HFF-Myc (cell line): ENCODE results near the gene PRELID3B.

Source experiments
- DNase-seq: peaks from one replicate; pipeline ENCODE4 v3.0.0-alpha.2; 2011; ENCODE audit warnings: low read depth; ENCODE audit errors: extremely low read depth
- H3K4me3 ChIP-seq: replicated peaks from 2 replicates; pipeline ENCODE4 v1.5.1; 2011; ENCODE audit warnings: low read depth, mild to moderate bottlenecking, control low read depth, low read length
- TF ChIP-seq, protein P1 (sequence below): IDR thresholded peaks from 2 replicates; pipeline ENCODE4 v1.5.1; 2012; ENCODE audit warnings: mild to moderate bottlenecking, low read depth, low read length, control low read depth; ENCODE audit errors: missing control alignments

The PRELID3B gene

DNA sequence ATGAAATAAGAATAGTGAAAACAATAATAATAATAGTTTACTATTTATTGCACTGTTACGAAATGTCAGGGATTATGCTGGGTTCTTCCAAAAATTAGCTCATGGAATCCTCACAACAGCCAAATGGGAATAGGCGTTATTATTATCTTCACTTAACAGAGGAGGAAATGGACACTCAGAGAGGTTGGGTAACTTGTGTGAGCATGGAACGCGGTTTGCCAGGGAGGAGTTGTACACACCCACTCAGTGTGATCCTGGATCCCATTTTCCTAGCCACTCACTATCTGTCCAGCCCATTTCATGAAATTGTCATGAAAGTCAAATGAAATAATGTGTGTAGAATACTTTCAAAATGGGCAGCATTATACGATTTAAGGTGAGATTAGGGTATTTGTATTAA is 56.9 kb downstream of the PRELID3B start:
- DNase-seq, result no peak
- TF ChIP-seq, protein P1, sequence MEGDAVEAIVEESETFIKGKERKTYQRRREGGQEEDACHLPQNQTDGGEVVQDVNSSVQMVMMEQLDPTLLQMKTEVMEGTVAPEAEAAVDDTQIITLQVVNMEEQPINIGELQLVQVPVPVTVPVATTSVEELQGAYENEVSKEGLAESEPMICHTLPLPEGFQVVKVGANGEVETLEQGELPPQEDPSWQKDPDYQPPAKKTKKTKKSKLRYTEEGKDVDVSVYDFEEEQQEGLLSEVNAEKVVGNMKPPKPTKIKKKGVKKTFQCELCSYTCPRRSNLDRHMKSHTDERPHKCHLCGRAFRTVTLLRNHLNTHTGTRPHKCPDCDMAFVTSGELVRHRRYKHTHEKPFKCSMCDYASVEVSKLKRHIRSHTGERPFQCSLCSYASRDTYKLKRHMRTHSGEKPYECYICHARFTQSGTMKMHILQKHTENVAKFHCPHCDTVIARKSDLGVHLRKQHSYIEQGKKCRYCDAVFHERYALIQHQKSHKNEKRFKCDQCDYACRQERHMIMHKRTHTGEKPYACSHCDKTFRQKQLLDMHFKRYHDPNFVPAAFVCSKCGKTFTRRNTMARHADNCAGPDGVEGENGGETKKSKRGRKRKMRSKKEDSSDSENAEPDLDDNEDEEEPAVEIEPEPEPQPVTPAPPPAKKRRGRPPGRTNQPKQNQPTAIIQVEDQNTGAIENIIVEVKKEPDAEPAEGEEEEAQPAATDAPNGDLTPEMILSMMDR, result no peak
- H3K4me3 ChIP-seq, result no peak overlapping the region

DNA sequence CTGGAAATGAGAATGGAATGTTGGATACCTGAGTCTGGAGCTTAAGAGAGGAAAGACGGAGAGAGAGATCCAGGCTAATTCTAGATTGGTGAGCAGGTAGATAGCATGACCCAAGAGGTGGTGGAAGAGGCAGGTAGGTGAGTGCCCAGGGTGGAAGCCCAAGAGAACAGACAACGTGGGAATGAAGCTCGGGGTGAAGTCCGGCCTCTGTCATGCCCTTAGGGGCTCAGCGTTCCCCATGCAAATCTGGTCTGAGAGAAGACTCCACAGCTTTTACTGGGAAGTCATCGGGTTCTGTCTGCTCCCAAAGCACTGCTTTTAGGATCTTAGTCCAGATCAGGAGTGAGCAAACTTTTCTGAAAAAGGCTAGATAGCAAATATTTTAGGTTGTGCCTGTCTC is 57.9 kb downstream of the PRELID3B start:
- TF ChIP-seq, protein P1, result no peak
- H3K4me3 ChIP-seq, result no peak overlapping the region

More for the DNA sequence above, 57.9 kb downstream of the PRELID3B start:
- DNase-seq, result no peak
